NCI-H748 (cell line): Measurements from ENCODE around the gene DAND5.
A peak's percentile ranks its signal among the peaks of the same experiment; 100 is the strongest.
"Not testable (repeated sequence)": the region's sequence is repeated elsewhere in the genome, so short reads cannot be mapped to it uniquely, and the experiment has no call there.

ENCODE experiments used
- DNase-seq: peaks from one replicate; lab custom pipeline; 2025; ENCODE audit not compliant: unreplicated experiment; lab: John Stamatoyannopoulos, UW

Gene DAND5

GRCh38 chr19:12965017-12965811, 4.2 kb upstream of the DAND5 start:
- peak; percentile 78 for DNase-seq

DNA sequence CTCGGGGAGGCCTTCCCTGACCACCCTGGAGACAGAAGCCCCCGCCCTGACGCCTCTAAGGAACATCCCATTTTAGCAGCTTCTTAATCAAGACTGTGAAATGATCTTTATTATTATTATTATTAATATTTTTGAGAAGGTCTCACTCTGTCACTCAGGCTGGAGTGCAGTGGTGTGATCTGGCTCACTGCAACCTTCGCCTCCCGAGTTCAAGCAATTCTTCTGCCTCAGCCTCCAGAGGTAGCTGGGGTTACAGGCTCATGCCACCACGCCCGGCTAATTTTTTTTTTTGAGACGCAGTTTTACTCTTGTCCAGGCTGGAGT, 3.6 kb upstream of the DAND5 start:
- no peak for DNase-seq

- DNase-seq, result no peak
Measured at GRCh38 chr19:12967907-12968306, 1.5 kb upstream of the DAND5 start.

DNA sequence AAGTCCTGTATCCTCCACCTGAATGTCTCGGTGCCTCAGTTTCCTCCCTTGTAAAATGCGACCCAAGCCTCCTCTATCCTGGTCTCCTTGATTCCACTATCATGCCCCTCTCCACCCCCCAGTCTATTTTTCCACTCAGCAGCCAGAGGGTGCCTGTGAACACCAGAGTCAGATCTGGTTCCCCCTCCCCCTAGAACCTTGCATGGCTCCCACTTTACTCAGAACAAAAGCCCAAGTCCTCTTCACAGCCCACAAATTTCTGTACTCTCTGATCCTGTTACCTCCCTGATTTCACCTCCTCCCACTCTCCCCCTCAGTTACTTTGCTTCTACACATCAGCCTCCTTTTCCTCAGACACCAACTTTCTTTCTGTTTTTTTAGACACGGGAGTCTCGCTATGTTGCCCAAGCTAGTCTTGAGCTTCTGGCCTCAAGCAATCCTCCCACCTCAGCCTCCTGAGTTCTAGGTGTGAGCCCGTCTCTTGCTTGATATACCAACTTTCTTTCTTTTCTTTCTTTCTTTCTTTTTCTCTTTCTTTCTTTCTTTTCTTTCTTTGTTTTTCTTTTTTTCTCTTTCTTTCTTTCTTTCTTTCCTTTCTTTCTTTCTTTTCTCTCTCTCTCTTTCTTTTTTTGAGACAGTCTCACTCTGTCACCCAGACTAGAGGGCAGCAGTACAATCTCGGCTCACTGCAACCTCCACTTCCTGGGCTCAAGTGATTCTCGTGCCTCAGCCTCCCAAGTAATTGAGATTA, 869 bp downstream of the DAND5 start:
- no peak for DNase-seq

DNA sequence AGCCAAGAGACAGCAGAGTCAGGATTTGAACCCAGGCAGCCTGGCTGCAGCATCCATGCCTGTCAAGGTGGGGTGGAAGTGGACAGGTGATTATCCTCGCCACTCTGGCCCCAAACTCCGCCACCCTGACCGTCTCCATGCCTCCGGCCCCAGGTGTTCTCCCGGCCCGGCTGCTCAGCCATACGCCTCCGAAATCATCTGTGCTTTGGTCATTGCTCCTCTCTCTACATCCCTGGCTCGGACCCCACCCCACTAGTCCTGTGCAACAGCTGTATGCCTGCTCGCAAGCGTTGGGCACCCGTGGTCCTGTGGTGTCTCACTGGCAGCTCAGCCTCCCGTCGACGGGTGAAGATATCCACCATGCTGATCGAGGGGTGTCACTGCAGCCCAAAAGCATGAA, 3.9 kb downstream of the DAND5 start:
- no peak for DNase-seq

DNA sequence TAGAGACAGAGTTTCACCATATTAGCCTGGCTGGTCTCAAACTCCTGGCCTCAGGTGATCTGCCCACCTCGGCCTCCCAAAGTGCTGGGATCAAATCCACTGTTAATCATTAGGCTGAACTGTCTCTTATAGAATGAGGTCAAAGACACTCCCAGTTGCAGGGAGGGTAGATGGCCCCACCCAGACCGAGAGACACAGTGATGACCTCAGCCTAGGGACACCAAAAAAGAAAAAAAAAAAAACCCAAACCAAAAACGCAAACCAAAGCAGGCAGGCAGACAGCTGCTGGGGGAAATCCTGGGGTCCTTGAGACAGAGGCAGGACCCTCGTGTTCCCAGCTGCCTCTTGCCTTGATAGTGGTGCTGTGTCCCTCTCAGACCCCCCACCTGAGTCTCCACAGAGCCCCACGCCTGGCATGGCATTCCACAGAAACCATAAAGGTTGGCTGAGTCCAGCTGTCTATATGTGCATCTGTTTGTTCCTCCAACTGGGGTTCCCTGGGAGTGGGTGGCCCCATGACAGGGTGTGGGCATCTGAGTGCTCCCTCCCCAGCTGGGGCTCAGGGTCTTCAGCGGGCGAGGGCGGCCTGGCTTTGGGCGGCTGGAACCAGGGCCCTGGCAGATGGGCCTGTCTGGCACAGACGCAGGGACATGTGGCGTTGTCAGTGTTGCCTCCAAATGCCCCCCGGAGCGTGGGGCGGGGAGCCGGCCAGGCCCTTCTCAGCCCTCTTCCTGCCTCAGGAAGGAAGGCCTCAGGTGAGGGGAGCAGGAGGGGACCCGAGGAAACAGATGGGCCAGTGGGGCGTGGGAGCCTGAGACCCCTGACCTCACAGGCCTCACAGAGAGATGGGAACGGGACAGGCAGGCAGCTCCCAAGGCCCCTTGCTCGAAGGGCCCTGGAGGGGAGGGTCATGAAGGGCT, 5.2 kb downstream of the DAND5 start:
- DNase-seq, result no peak

DNA sequence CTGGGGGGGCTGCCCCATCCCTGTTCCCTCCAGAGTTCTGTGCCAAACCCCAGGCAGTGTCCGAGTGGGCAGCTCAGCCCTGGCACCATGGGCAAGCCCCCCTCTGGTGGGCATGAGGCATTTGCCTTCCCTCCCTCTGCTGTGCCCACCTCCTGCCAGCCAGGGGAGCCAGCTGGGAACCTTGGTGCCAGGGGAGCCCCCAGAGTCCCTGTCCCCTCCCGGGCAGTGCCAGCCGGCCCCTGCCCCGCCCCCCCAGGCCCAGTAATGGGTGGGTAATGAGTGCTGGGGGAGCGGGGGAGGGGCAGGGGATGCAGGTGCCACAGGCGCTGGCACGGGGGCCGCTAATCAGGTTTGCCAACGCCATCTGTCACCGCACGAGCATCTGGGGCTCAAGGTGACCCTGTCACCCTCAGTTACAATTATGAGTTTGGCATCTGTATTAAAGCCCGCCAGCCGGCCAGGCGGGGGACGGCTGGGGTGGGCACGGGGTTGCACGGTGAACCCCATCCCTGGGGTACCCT, 5.9 kb downstream of the DAND5 start:
- no peak for DNase-seq

GRCh38 chr19:12976109-12976508, 6.7 kb downstream of the DAND5 start:
- DNase-seq, result not testable (repeated sequence)

GRCh38 chr19:12979974-12980373, 10.6 kb downstream of the DAND5 start:
- DNase-seq, result no peak

- DNase-seq, result no peak
Measured at GRCh38 chr19:12982648-12983047, 13.3 kb downstream of the DAND5 start.

GRCh38 chr19:12983091-12983490, 13.7 kb downstream of the DAND5 start:
- no peak for DNase-seq

GRCh38 chr19:12983542-12984142, 14.3 kb downstream of the DAND5 start:
- DNase-seq, result peak; percentile 73

DNA sequence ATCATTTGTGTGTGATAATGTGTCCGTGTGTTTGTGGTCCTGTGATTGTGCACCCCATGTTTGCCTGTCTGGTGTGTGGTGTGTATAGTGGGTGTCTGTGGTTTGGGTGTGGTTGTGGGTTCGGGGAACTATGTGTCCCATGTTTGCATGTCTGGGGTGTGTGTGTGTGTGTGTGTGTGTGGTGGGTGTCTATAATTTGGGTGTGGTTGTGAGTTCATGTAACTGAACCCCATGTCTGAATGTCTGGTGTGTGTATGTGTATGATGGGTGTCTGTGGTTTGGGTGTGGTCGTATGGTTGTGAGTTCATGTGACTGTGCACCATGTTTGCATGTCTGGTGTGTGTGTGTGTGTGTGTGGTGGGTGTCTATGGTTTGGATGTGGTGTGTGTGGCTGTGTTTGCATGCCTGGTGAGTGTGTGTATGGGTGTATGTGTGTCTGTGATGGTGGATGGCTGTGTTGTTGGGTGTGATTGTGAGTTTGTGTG, 14.8 kb downstream of the DAND5 start:
- no peak for DNase-seq

DNA sequence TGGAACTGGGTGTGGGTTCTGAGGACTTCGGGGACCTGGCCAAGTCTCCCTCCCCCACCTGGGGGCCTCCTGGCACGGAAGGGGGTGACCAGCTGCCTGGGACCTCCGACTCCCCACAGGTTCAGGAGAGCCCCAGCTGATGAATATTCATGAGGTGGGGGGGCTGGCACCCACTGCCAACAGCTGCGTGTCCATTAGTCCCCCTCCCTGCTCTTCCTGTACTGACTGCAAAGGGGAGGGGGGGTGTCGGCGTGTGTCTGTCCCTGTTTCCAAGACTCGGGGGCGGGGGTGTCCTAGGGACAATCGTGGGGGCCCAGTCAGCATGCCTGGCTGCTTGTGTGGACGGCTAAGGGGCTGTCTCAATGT, 15.3 kb downstream of the DAND5 start:
- DNase-seq, result no peak

DNA sequence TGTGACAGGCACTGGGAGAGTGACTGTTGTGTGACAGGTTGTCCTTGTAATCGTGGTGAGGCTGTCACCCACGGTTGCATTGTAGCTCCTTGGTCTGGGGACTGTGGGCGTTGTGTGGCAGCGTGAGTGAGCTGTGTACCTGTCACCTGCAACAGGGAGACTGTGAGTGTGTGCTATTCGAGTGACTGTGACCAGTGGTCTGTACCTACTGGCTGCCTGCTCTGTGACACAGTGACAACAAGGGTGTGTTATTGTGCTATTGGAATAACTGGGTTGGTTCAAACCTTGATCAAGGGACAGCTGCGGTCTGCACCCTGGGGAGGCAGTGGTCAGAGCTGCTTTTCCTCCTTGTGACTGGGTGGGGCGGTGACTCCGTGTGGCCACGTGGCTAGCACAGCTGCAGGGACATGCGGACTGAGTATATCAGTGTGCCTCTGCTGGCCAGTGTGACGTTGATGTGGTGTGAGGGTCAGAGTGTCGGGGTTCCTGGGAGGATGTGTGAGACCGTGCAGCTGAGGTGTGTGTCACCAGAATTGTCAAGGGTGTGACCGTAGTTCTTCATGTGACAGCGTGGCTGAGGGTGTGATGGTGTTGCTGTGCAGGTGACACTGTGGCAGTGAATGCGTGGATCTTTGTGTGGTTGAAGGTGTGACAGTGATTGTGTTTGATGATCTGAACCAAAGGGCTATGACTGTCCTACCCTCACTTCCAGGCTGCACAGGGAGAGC, 15.8 kb downstream of the DAND5 start:
- DNase-seq, result peak; percentile 38

- DNase-seq, result no peak
Measured at GRCh38 chr19:12986726-12987125, 17.4 kb downstream of the DAND5 start.

DNA sequence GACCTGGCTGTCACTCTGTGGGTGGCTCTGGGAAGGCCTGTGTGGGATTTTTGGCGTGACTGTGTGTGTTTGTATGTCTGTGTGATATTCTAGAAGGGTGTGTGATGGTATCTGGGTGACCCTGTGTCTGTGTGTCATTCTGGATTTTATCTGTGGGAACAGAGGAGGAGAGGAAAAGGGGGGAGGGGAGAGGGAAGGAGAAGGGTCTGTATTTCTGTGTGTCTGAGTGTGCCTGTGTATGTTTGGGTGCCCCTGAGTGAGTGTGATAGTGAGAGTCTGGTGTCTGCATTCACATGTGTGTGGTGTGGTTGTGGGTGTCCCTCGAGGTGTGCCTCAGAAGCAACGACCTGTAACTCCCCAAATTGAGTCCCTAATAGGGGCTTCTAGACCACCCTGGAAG, 17.8 kb downstream of the DAND5 start:
- no peak for DNase-seq

GRCh38 chr19:12987781-12988180, 18.4 kb downstream of the DAND5 start:
- no peak for DNase-seq

GRCh38 chr19:12990431-12990830, 21.1 kb downstream of the DAND5 start:
- no peak for DNase-seq

DNA sequence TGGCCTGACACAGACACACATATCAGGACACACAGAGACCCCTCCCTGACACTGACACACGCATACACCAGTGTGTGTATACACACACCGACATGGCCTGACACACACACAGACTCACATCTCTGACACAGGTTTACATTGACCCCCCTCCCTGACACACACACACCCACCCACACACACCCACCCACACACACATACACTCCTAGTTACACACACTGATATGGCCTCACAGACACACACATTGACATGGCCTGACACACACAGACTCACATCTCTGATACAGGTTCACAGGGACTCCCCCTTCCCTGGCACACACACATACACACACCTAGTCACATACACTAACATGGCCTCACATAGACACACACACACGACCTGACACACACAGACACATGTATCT, 21.5 kb downstream of the DAND5 start:
- DNase-seq, result no peak
